Measurements from ENCODE around the gene PPIL4.

Gene PPIL4, protein sequence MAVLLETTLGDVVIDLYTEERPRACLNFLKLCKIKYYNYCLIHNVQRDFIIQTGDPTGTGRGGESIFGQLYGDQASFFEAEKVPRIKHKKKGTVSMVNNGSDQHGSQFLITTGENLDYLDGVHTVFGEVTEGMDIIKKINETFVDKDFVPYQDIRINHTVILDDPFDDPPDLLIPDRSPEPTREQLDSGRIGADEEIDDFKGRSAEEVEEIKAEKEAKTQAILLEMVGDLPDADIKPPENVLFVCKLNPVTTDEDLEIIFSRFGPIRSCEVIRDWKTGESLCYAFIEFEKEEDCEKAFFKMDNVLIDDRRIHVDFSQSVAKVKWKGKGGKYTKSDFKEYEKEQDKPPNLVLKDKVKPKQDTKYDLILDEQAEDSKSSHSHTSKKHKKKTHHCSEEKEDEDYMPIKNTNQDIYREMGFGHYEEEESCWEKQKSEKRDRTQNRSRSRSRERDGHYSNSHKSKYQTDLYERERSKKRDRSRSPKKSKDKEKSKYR

DNA sequence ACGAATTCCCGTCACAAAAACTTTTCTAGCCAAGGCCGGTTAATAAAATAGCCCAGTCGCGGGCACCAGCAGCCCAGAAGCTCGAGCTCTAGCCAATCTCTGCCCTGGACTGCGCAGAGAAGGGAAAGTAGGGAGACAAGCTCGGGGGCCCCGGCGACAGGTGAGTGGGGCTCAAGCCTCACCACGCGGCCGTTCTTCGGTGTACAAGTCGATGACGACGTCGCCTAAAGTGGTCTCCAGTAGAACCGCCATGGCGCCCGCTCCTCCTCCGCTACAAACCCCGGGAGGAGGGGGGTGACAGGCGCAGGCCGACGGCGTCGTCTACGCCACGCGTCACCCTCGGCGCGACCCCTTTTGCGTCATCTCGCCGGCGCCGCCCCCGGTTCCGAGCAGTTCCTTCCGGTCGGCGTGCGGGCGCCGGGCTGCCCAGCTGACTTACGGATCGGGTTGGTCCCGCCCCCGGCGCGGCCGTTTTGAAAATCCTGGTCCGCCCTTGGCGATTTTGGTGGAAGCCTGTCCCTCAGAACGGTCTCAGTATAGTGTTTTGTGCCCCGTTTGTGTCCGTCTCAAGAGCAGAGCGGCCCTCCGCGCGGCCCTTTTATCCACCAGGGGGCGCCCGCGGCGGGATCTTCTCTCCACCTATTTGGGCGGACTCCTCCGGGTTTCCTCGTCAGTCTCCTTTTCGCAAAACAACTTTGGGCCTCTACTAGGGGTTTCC, at the start of gene PPIL4:
TSS of gene PPIL4 (minus strand) at position 290 of the 718 bp plus-strand sequence. CDS start at position 252, 38 bp downstream.
- DNase-seq, result peak; percentile 98

DNA sequence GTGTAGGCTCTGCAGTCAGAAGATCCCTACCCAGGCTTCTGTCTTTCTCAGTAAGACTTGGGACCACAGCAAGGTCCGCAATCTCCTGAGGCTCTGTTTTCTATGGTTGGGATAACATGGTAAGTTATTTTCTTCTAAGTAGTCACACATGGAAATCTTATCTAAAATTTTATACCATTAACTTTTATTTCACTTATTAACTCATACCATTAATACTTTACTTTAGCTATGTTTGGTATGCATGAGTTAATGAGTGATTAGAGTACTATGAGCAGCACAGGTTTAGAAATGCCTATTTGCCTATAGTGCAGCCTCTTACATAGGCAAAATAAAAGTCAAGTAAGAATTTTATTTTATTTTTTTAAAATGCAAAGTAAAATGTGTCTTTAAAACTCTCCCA, 47.6 kb upstream of the PPIL4 start:
- no peak for DNase-seq

DNA sequence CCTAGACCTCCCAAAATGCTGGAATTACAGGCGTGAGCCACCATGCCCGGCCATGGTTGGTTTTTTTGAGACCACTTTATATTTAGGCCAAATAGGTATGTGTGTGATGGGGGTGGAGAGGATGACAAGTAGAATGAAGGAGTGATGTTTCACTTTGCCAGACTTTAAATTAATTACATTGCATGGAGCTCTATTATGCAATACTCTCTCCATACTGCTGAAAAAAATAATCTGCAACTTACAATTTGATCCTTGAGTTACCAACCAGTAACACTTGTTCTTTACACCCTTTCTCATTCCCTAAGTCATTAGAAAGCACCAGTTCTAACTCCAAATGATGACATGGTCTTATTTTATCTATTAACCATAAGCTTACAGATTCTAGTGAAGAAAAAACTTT, 47.1 kb upstream of the PPIL4 start:
- DNase-seq, result no peak

DNA sequence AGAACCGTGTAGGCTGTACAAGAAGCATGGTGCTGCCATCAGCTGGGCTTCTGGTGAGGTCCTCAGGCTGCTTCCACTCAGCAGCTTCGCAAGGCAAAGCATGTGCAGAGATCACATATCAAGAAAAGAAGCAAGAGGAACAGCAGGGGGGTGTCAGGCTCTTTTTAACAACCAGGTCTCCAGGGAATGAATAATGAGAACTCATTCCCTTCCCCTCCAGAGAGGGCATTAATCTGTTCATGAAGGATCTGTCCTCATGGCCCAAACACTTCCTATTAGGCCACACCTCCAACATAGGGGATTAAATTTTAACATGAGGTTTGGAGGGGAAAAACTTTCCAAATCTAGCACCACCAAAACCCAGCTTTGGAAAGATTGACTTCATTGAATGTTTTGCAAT, 40.3 kb upstream of the PPIL4 start:
- no peak for DNase-seq

DNA sequence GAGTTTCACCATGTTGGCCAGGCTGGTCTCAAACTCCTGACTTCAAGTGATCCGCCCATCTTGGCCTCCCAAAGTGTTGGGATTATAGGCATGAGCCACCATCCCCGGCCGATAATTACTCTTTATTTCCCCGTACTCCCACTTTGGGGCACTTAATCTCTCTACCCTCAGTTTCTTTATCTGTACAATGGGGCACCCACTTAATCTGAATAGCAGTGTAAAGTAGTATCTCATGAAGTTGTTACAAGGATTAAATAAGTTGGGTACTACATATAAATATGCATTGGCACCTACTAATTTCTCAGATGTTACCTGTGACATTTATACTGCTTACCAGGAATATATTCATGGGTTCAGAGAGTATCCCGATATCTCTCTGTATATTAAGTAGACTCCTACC, 35.5 kb upstream of the PPIL4 start:
- no peak for DNase-seq

DNA sequence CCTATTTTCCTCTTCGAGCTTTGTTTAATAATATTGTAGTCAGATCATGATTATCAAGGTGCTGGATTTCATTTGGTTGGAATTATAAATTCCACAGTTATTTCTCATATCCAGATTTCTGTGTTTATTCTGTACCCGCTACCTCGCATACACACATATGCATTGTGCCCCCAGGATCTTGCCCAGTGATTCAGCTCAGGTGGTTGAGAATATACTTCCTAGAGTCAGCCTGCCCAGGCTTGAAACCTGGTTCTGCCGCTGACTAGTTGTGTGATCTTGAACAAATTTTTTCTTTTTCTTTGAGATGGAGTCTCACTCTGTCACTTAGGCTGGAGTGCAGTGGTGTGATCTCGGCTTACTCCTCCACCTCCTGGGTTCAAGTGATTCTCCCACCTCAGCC, 35.0 kb upstream of the PPIL4 start:
- no peak for DNase-seq

DNA sequence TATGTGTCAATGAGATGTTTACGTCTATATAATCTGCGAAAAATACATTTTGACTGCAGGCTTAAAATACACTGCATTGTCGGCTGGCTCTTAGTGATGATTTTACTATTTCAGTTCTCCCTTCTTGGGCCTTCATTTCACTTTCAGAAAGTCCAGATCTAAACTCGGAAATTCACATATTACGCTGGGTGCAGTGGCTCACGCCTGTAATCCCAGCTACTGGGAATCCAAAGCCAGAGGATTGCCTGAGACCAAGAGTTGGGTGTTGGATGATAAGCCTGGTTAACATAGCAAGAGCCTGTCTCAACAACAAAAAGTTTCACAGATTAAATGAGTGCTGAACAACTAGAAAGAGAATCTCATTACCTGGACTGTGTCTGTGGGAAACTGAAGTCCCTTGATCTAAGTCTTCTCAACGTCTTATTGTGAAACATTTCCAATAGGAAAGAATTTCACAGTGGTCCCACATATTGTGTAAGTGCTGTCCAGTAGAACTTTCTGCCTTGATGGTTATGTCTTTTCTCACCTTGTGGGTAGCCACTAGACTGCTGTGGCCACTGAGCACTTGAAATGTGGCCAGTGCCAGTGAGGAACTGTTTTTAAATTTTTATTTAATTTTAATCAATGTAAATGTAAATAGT, 22.2 kb upstream of the PPIL4 start:
- no peak for DNase-seq

DNA sequence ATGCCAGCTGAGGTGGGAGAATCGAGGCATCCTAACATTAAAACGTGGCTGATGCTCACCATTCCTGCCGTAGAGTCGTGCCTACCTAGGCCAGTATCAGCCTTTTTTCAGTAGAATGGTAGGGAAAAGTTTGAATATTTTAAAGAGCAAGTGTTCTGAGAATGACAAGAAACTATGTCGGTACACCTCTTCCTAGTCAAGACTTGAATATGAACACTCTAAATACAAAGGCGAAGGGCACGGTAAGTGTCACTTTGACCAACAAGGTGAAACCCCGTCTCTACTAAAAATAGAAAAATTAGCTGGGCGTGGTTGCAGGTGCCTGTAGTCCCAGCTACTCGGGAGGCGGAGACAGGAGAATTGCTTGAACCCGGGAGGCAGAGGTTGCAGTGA, 21.3 kb upstream of the PPIL4 start:
- no peak for DNase-seq

DNA sequence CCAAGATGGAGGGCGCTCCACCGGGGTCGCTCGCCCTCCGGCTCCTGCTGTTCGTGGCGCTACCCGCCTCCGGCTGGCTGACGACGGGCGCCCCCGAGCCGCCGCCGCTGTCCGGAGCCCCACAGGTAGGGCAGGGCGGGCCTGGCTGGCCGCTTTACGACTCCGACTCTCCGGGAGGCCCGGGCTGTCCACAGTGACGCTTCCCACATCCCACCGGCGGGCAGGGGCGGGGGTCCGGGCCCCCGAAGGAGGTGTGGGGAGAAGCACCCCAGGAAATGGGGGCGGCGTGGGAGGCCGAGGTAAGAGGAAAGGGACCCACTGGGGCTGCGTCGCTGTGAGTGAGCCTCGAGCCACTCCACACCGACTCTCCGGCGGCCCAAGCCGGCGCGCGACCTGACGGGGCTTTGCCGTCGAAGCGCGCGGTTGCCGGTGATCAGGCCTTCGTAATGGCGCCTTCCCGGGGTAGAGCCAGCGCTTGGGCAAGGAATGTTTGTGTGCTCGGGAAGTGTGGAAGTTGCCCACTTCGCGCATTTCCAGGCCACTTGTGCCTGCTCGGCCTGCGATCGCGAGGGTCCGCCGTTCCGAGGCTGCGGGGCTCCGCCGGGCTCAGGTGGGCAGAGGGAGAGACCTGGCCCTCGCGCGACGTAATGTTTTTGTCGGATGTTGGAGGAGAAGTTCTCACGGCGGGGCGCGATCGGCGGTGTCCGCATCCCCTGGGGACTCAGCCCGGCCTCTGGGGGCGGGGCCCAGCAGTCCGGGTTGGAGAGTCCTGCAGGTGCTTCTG, 20.8 kb upstream of the PPIL4 start:
- peak; percentile 62 for DNase-seq

DNA sequence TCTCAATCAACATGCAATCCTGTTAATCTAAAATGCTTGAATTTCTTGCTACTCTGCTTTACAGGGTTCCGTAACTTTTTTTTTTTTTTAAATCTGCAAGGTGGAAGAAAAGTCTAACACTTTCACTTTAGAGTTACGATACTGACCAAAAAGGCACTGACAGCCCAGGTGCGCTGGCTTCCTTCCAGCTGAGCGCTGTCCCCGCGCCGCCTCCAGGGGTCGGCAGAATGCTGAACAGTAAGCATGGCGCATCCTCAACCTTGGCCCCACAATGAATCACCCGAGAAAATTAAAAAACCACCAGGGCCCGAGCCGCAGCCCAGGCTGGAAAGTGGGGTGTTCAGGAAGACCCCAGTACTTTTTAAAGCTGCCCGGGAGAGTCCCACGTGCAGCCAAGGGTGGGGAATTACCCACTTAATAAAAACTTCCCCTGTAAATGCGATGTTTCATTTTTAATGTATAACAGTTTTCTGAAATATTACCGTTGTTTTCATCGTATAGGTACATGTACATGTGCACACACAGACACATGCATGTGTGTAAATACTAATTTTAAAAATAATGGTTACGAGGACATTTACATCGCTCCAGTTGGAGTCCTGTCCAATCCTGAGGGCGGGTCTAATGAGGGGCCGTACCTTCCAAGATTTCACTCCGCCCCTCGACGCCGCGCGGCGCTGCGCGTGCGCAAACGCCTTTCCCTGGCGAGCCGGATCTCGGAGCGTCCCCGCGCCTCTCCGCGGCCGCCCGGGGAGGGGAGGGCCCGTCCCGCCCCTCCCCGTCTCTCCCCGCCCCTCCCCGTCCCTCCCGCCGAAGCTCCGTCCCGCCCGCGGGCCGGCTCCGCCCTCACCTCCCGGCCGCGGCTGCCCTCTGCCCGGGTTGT, 19.9 kb upstream of the PPIL4 start, which contains the start of gene GINM1:
TSS of gene GINM1 (plus strand) at position 849 of the 883 bp plus-strand sequence. CDS start 40 bp downstream, outside the sequence.
- DNase-seq, result peak; percentile 97

DNA sequence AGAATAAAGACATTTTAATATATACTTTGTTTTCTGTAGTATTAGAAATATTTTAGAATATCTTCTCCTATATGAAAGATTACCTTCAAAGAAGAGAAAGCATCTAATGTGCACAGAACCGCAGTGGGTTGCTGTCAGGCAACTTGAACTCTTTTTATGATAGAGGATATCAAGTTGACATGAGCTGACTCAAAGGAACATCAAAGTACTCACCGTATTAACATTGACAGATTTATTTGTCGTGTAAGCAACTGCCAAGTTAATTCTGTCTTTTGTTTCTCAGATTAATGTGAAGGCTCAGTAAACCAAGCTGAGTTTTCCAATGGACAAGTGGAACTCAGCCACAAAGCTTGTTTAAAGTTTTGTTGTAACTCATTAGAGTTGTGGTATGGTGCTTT, 18.1 kb upstream of the PPIL4 start:
- no peak for DNase-seq

DNA sequence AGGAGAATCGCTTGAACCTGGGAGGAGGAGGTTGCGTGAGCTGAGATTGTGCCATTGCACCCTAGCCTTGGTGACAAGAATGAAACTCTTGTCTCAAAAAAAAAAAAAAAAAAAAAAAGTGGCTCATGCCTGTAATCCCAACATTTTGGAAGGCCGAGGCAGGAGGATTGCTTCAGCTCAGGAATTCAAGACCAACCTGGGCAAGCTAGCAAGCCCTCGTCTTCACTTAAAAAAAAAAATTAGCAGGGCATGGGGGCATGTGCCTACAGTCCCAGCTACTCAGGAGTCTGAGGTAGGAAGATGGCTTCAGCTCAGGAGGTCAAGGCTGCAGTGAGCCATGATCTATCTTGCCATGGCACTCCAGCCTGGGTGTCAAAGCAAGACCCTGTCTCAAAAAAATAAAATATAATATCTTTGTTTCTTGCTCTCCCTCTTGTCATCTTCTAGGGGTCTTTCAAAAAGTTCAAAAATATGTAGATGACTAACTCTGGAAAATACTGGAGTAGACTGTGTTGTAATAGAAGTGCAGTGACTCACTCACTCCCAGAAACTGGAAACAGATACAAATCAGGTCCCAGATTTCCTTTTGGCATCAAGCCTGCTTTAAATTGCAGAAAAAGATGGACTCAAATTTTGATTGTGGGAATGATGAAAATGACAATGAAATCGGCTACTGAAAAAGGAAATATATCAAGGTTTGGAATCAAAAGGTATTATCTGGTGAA, 17.5 kb upstream of the PPIL4 start:
- no peak for DNase-seq

DNA sequence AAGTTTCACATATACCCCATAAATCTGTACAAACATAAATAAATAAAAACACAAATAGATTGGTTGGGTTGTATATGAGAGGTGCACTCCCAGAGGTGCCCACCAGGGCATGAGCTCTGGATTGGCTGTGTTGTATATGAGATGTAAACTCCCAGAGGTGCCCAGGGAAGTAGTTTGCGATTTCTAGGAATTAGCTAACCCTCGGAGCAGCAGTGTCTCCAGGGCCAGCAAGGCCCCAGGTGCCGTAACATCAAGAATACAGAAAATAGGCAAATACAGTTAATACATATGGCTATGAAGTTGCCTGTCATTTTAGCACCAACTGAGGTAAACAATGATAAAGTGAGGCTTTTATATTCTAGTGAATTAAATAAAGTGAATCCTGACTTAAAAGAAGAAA, 14.9 kb upstream of the PPIL4 start:
- peak; percentile 36 for DNase-seq

DNA sequence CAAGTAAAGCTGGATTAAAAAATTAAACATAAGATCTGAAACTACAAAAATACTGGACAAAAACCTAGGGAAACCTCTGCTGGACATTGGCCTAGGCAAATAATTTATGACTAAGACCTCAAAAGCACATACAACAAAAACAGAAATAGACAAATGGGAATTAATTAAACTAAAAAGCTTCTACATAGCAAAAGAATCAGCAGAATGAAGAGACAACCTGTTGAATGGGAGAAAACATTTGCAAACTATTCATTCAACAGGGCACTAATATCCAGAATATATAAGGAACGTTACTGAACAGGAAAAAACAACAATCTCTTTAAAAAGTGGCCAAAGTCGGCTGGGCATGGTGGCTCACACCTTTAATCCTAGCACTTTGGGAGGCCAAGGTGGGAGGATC, 13.5 kb upstream of the PPIL4 start:
- no peak for DNase-seq

DNA sequence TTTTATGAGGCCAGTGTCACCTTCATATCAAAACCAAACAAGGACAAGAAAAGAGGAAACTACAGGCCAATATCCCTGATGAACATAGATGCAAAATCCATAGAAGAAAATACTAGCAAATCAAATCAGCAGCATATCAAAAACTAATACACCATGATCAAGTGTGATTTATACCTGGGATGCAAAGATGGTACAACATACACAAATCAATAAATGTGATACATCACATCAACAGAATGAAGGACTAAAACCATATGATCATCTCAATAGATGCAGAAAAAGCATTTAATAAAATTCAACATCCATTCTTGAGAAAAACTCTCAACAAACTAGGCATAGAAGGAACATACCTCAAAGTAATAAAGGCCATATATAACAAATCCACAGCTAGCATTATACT, 12.2 kb upstream of the PPIL4 start:
- no peak for DNase-seq

DNA sequence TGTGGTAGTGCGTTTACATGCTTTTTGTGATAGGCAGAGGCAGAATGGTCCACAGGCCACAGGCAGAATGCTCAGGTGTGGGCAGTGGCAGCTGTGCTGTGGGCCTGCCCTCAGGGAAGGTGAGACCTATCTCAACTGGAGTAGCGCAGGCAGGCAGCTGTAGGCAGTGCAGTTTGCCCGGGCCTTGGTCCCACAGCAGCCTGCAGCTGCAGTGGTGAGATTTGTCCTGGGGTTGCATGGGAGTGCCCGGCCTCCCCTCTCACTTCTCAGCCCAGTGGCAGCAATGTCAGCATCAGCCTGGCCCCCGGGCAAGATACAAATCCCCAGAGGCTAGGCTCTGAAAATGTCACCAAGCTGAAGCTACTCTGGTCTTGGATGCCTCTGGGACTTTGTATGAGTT, 6.1 kb upstream of the PPIL4 start:
- no peak for DNase-seq

DNA sequence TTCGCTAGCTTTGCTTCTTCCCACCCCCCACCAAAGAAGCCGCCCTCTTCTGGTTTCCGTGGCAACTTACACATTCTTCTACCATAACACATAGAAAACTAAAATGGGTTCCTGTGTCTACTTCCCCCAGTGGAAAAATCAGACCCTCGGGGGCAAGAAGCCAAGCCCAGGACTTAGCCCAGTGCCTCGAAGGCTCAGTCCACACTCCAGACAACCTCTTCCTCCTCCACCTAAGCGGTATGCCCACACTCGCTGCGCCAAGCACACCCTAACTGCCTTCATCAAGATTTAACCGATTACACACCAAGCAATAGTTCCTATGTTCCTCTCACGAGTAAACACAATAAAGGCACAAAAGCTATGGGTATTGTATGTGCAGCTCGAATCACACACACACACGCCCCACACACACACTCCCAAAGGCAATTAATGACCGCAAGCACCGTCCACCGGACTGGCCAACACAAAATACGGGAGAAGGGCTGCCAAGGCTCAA, 537 bp downstream of the PPIL4 start:
- DNase-seq, result peak; percentile 64

DNA sequence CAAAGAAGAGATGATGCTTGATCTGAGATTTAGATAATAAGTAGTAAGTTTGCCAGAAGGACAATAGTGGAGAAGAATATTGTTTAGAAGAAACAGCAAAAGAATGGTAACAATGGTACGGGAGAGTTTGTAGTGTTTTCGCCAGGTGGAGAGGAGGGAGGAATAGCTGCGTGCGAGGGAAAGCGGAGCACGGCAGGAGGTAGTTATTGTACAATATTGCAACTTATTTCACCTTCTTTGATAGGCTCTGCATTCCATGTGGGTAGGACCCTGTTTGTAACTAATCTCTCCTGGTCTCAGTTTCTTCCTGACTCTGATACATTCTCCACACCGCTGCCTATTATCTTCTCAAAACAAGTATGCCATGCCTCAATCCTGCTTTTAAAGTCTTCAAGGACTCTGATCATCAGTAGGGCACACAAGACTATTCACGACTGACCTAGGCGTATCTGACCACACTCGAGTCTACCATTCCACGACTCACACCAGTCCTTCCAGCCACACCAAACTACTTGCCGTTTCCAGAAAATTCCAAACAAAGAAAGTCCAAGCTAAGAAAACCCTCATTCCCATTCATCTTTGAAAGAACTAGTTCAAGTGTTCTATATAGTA, 1.1 kb downstream of the PPIL4 start:
- DNase-seq, result no peak

DNA sequence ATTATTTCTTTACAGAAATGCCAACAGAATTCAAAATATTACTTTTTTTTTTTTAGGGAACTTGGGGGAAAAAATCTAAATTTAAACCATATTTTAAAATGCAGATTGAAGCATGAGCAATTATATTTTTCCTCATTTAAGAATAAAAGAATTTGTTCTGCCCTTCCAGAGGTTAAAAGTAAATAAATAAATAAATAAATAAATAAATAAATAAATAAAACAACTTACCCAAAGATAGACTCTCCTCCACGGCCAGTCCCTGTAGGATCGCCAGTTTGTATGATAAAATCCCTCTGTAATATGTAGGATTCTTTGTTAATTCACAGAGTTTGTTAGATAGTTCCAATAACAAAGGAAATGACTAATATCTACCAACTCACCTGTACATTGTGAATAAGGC, 4.7 kb downstream of the PPIL4 start:
- no peak for DNase-seq

DNA sequence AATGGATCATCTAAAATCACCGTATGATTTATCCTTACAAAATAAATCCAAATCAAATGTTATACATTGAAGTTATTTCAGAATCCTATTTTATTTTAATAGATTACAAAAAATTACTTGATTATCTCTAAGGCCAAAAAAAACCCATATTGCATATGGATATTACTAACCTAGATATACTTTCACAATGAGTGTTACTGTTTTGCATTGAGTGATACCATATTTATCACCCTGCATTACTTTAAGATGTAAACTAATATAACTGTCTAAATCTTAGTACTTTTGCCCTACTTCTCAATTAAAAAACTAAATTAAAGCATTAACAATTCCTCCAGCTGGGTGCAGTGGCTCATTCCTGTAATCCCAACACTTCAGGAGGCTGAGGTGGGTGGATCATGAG, 11.1 kb downstream of the PPIL4 start:
- no peak for DNase-seq

Data from activated CD4-positive, alpha-beta T cell treated with anti-CD3 and anti-CD28 coated beads for 48 hours (primary cell).